HepG2 (cell line): ENCODE measurements around the gene CCDC106. TPM values are rescaled to one million over a fixed set of nuclear protein-coding genes. Genes with fewer than 3 reads are reported as not detected.

Experiments used
- ATAC-seq: fragments of 200-7000 bp; cut with Tn5 transposase; 3 replicates; pipeline ENCODE4 v1.9.1; 2020; ENCODE audit warnings: mild to moderate bottlenecking, moderate library complexity
- BruUV-seq: library from RNA; stranded (reverse); fragments of 400-500 nt; replicated peaks from 2 replicates; lab custom pipeline; 2021; lab: Mats Ljungman, UMichigan
- CTCF ChIA-PET: fragments of 300-600 bp; formaldehyde crosslinking; extraction: SDS; loops from one replicate; lab custom pipeline; 2021; ENCODE audit warnings: low total read pairs, inconsistent platforms, low intra/inter-chr PET ratio; lab: Yijun Ruan, JAX
- POLR2A ChIA-PET: fragments of 350-600 bp; sonication (Branson Sonifier 250); formaldehyde crosslinking; loops from one replicate; lab custom pipeline; 2020; ENCODE audit warnings: antibody characterized with exemption, inconsistent platforms; lab: Yijun Ruan, JAX
- DNase-seq: peaks from one replicate; pipeline ENCODE4 v3.0.0-alpha.2; 2015; ENCODE audit warnings: low spot score
- FAIRE-seq: peaks from 3 replicates; lab custom pipeline; 2011; peaks lifted over from hg19 to GRCh38; lab: Jason Lieb, UNC
- H2AFZ ChIP-seq: one replicate; pipeline ENCODE4 v1.6.1; 2011; ENCODE audit warnings: low read length, inconsistent platforms
- H3K27ac ChIP-seq: fragments of 300-600 bp; 3 replicates; pipeline ENCODE4 v1.8.0; 2011; ENCODE audit warnings: mixed run types, mild to moderate bottlenecking, mixed read lengths, low read length, inconsistent platforms; ENCODE audit not compliant: insufficient read depth; ENCODE audit errors: extremely low read length
- H3K27me3 ChIP-seq, 2 experiments: fragments of 200-600 bp in 1 of 2; 2 replicates in 1 of 2; 3 replicates in 1 of 2; pipeline versions ENCODE4 v1.6.0 to v1.8.0; 2011; ENCODE audit warnings: low read length in 2 of 2, mild to moderate bottlenecking in 2 of 2, moderate library complexity in 2 of 2, inconsistent platforms in 1 of 2; ENCODE audit not compliant: insufficient read depth in 2 of 2, control insufficient read depth in 1 of 2
- H3K36me3 ChIP-seq, 2 experiments: fragments of 200-600 bp in 1 of 2; replicated peaks in 1 of 2; 2 replicates in 1 of 2; 3 replicates in 1 of 2; pipeline versions ENCODE4 v1.5.1 to v1.8.0; 2011; ENCODE audit warnings: low read length in 2 of 2, inconsistent platforms in 1 of 2; ENCODE audit not compliant: insufficient read depth in 2 of 2, control insufficient read depth in 1 of 2
- H3K4me1 ChIP-seq: 2 replicates; pipeline ENCODE4 v1.5.1; 2012; ENCODE audit warnings: low read length, inconsistent platforms; ENCODE audit not compliant: insufficient read depth
- H3K4me2 ChIP-seq: 2 replicates; pipeline ENCODE4 v1.6.0; 2011; ENCODE audit warnings: low read depth, low read length, inconsistent platforms
- H3K4me3 ChIP-seq, 3 experiments: fragments of 200-600 bp in 1 of 3; sonication (generic), shearing (Covaris generic) in 1 of 3; replicated peaks in 1 of 3; 2 replicates each; pipeline ENCODE4 v1.5.1; 2011 to 2016; ENCODE audit warnings: low read length in 3 of 3, inconsistent platforms in 2 of 3, low read depth in 2 of 3, mild to moderate bottlenecking in 2 of 3, control low read depth in 1 of 3, mixed read lengths in 1 of 3; ENCODE audit not compliant: insufficient read depth in 1 of 3
- H3K79me2 ChIP-seq: one replicate; pipeline ENCODE4 v1.6.1; 2011; ENCODE audit warnings: low read length, inconsistent platforms; ENCODE audit not compliant: insufficient read depth
- H3K9ac ChIP-seq: 2 replicates; pipeline ENCODE4 v1.6.0; 2011; ENCODE audit warnings: mild to moderate bottlenecking, low read depth, low read length, inconsistent platforms; ENCODE audit not compliant: insufficient read depth
- H3K9me3 ChIP-seq: 2 replicates; pipeline ENCODE4 v1.5.1; 2012; ENCODE audit warnings: mild to moderate bottlenecking, low read length
- H4K20me1 ChIP-seq: 2 replicates; pipeline ENCODE4 v1.6.0; 2011; ENCODE audit warnings: inconsistent platforms, mild to moderate bottlenecking, low read length, moderate library complexity; ENCODE audit not compliant: insufficient read depth
- EEA1 ChIP-seq: sonication (generic); formaldehyde crosslinking; IDR thresholded peaks from 2 replicates; pipeline ENCODE4 v1.5.1; 2020; ENCODE audit warnings: mild to moderate bottlenecking, missing genetic modification reagents, borderline replicate concordance
- FOXK1 ChIP-seq: sonication (generic); formaldehyde crosslinking; IDR thresholded peaks from 2 replicates; pipeline ENCODE4 v1.4.0; 2020; ENCODE audit warnings: low read depth, missing genetic modification reagents, borderline replicate concordance
- POLR2A ChIP-seq, 2 experiments: IDR thresholded peaks; 2 replicates each; pipeline ENCODE4 v1.6.1; 2011; ENCODE audit warnings: low read depth in 2 of 2, low read length in 2 of 2, mild to moderate bottlenecking in 1 of 2, moderate library complexity in 1 of 2; ENCODE audit not compliant: insufficient read depth in 1 of 2
- RBM22 ChIP-seq: fragments of 200-400 bp; formaldehyde crosslinking; optimal IDR thresholded peaks from 2 replicates; pipeline ENCODE3; 2017; ENCODE audit warnings: mild to moderate bottlenecking, low read length, moderate library complexity
- YY1 ChIP-seq: IDR thresholded peaks from 2 replicates; pipeline ENCODE4 v1.6.1; 2011; ENCODE audit warnings: low read length, low read depth, moderate library complexity, mild to moderate bottlenecking; ENCODE audit not compliant: insufficient read depth, insufficient replicate concordance
- WGBS: methylation state at CpG from one replicate; pipeline ENCODE4 v1.1.6; 2017; ENCODE audit warnings: low lambda C conversion rate; 5-methylcytosine and 5-hydroxymethylcytosine counted together
- in situ Hi-C: cut with HindIII; loops from 2 replicates; pipeline ENCODE4 v1.10.0; 2017; ENCODE audit warnings: low pct_unique_long_range_greater_than_20kb; ENCODE audit not compliant: extremely low pct_ligation_motif_present
- intact Hi-C: fragments of 100-400 bp; cut with micrococcal nuclease; formaldehyde crosslinking; loops from one replicate; pipeline ENCODE4 v1.10.0; 2022; ENCODE audit not compliant: unreplicated experiment
- polyA plus RNA-seq, 8 experiments: library from polyadenylated mRNA; depleted of rRNA in 3 of 8; stranded (reverse) in 7 of 8; unstranded in 1 of 8; fragments of >200 nt; fragmentation: Illumina TruSeq in 4 of 8; extraction: Trizol in 4 of 8; gene quantifications; 2 replicates each; pipeline versions ENCODE4 v1.2.1 to v1.2.3, GENCODE V29; 2011 to 2016; ENCODE audit warnings: low read depth in 4 of 8, missing spikeins in 1 of 8, mixed read lengths in 1 of 8; ENCODE audit not compliant: insufficient read depth in 1 of 8
- total RNA-seq, 5 experiments: library from RNA; depleted of rRNA; stranded (reverse); fragments of >200 nt; fragmentation: Illumina TruSeq; extraction: Trizol; gene quantifications; 2 replicates each; pipeline ENCODE4 v1.2.3, GENCODE V29; 2016; ENCODE audit warnings: low read depth in 1 of 5

The CCDC106 gene
- total and polyA plus RNA-seq, 2 of the 13 experiments (the other 11 are each of a cell fraction or from before 2014, with no cell fraction given) = 4.7 to 8.8 TPM

GRCh38 chr19:55660991-55661390 lies 13.0 kb downstream of the CCDC106 start:
- DNase-seq (no peak), FAIRE-seq (no peak), ATAC-seq (no peak)
- Histone ChIP-seq H4K20me1 (peaks cover 49% of the 10 kb centered on the region), H3K79me2 (peaks cover 64% of the 10 kb centered on the region), H2AFZ (no peak overlapping the region), H3K36me3 (peaks cover 40 to 63% of the 10 kb centered on the region in 2 experiments), H3K4me1 (peaks cover 24% of the 10 kb centered on the region), H3K4me2 (no peak overlapping the region), H3K27me3 (no peaks in the 10 kb centered on the region; a peak in 1 of 5 replicates), H3K9ac (no peak overlapping the region), H3K27ac (no peak overlapping the region), H3K9me3 (no peaks in the 10 kb centered on the region), H3K4me3 (no peak overlapping the region)
- in situ Hi-C loops = no loop called here
- TF ChIP-seq EEA1 (CRISPR knock-in tag) (no peak), POLR2A (IDR thresholded peaks at IDR 0.05; ENCODE audit: insufficient read depth in 1 of 2, low read depth in 2 of 2, low read length in 2 of 2) (0 out of 4 replicates have a peak, but pooled peaks of 1 of the 2 experiments have one; percentile 18)
- no TSS peak for BruUV-seq
- WGBS = 95% methylated on average over 16 of the region's 16 CpGs
- intact Hi-C loops = no loop called here
- ChIA-PET POLR2A (no interaction called here), CTCF (no interaction called here)

- FAIRE-seq = no peak
- no TSS peak for BruUV-seq
- 96% methylated on average over 7 of the region's 7 CpGs for WGBS
- CTCF ChIA-PET = no interaction called here
- Histone ChIP-seq H3K27me3 (no peaks in the 10 kb centered on the region), H3K4me2 (no peak overlapping the region), H3K9ac (no peak overlapping the region), H4K20me1 (peaks cover 49% of the 10 kb centered on the region), H3K36me3 (peaks cover 47 to 71% of the 10 kb centered on the region in 2 experiments), H3K27ac (no peak overlapping the region), H3K4me1 (peaks cover 26% of the 10 kb centered on the region), H3K79me2 (peaks cover 64% of the 10 kb centered on the region), H3K4me3 (no peak overlapping the region), H2AFZ (no peak overlapping the region), H3K9me3 (no peaks in the 10 kb centered on the region)
- TF ChIP-seq YY1 (no peak), FOXK1 (no peak), RBM22 (peak; percentile 75)
- POLR2A ChIA-PET = no interaction called here
- in situ Hi-C loops = no loop called here
- DNase-seq = no peak
- intact Hi-C loops = no loop called here
- ATAC-seq = no peak
Observed at GRCh38 chr19:55661826-55662225, 13.8 kb downstream of the CCDC106 start.
